Stomach smooth muscle (tissue), 2 donors: ENCODE data around the gene NUP210L.

Experiments
- H3K27ac ChIP-seq: one replicate; pipeline ENCODE4 v1.7.0; 2013; ENCODE audit warnings: mild to moderate bottlenecking, low read length, inconsistent platforms
- H3K27me3 ChIP-seq, 2 donors: one replicate each; pipeline ENCODE4 v1.7.0; 2013; ENCODE audit warnings: low read length in 2 of 2; ENCODE audit not compliant: insufficient read depth in 2 of 2, control insufficient read depth in 1 of 2
- H3K36me3 ChIP-seq, 2 donors: one replicate each; pipeline ENCODE4 v1.7.0; 2013; ENCODE audit warnings: low read length in 2 of 2; ENCODE audit not compliant: control insufficient read depth in 2 of 2, insufficient read depth in 2 of 2
- H3K4me1 ChIP-seq: one replicate; pipeline ENCODE4 v1.7.0; 2013; ENCODE audit warnings: low read length; ENCODE audit not compliant: control insufficient read depth, insufficient read depth
- H3K4me3 ChIP-seq, 2 donors: one replicate each; pipeline ENCODE4 v1.7.0; 2013; ENCODE audit warnings: low read length in 2 of 2
- H3K9ac ChIP-seq, 2 donors: one replicate each; pipeline ENCODE4 v1.7.0; 2013; ENCODE audit warnings: low read length in 2 of 2, mild to moderate bottlenecking in 1 of 2
- H3K9me3 ChIP-seq, 2 donors: one replicate each; pipeline ENCODE4 v1.7.0; 2013; ENCODE audit warnings: low read length in 2 of 2; ENCODE audit not compliant: control insufficient read depth in 2 of 2
- donor health status: healthy.
- donor health status: Pancreatic carcinoma.

The NUP210L gene

GRCh38 chr1:153978274-153978909 is 176.5 kb downstream of the NUP210L start:
- Histone ChIP-seq H3K9me3 (no peaks in the 10 kb centered on the region), H3K4me3 (peak overlapping the region; percentile 82 to 98), H3K36me3 (peaks cover 16 to 27% of the 10 kb centered on the region in 2 donors), H3K9ac (no peak overlapping the region), H3K4me1 (peaks cover 19% of the 10 kb centered on the region), H3K27me3 (no peaks in the 10 kb centered on the region), H3K27ac (peak overlapping the region; percentile 78)

- peaks cover 16 to 30% of the 10 kb centered on the region in 2 donors for H3K36me3 ChIP-seq
- H3K4me3 ChIP-seq: peak within 1 kb of the TSS; percentile 82 to 98
- no peaks in the 10 kb centered on the region for H3K27me3 ChIP-seq
- H3K4me1 ChIP-seq: peaks cover 20% of the 10 kb centered on the region
- H3K9me3 ChIP-seq: no peaks in the 10 kb centered on the region
- H3K27ac ChIP-seq: peak within 1 kb of the TSS; percentile 78
- H3K9ac ChIP-seq: peak within 1 kb of the TSS; percentile 80 to 90
These were observed 177.3 kb downstream of the NUP210L start, which contains the start of gene JTB for GRCh38 chr1:153977250-153978240. Gene JTB (minus strand): TSS chr1:153977674. CDS start chr1:153977252, 422 bp downstream.

- peak overlapping the region; percentile 82 to 98 for H3K4me3 ChIP-seq
- H3K9me3 ChIP-seq: no peaks in the 10 kb centered on the region
- peak overlapping the region; percentile 78 for H3K27ac ChIP-seq
- peaks cover 16 to 26% of the 10 kb centered on the region in 2 donors for H3K36me3 ChIP-seq
- no peaks in the 10 kb centered on the region for H3K27me3 ChIP-seq
- peaks cover 20% of the 10 kb centered on the region for H3K4me1 ChIP-seq
- H3K9ac ChIP-seq: peak overlapping the region; percentile 80 to 90
These were observed 178.0 kb downstream of the NUP210L start for GRCh38 chr1:153976819-153977249.

- peaks cover 19% of the 10 kb centered on the region for H3K4me1 ChIP-seq
- no peak overlapping the region for H3K4me3 ChIP-seq
- no peak overlapping the region for H3K27ac ChIP-seq
- no peaks in the 10 kb centered on the region for H3K9me3 ChIP-seq
- no peak overlapping the region for H3K9ac ChIP-seq
- no peaks in the 10 kb centered on the region for H3K27me3 ChIP-seq
- H3K36me3 ChIP-seq: peaks cover 12 to 20% of the 10 kb centered on the region in 2 donors
These were observed 181.3 kb downstream of the NUP210L start for GRCh38 chr1:153973525-153973924.

- H3K27me3 ChIP-seq: no peaks in the 10 kb centered on the region
- peaks cover 20% of the 10 kb centered on the region for H3K4me1 ChIP-seq
- H3K27ac ChIP-seq: no peak overlapping the region
- H3K9ac ChIP-seq: no peak overlapping the region
- no peak overlapping the region for H3K4me3 ChIP-seq
- no peaks in the 10 kb centered on the region for H3K9me3 ChIP-seq
- peaks cover 12 to 20% of the 10 kb centered on the region in 2 donors for H3K36me3 ChIP-seq
These were observed 181.8 kb downstream of the NUP210L start for GRCh38 chr1:153973071-153973470.

- H3K4me3 ChIP-seq: no peak overlapping the region
- H3K9me3 ChIP-seq: no peaks in the 10 kb centered on the region
- H3K4me1 ChIP-seq: peaks cover 12% of the 10 kb centered on the region
- H3K9ac ChIP-seq: no peak overlapping the region
- peaks cover 12 to 18% of the 10 kb centered on the region in 2 donors for H3K36me3 ChIP-seq
- no peak overlapping the region for H3K27ac ChIP-seq
- no peaks in the 10 kb centered on the region for H3K27me3 ChIP-seq
These were observed 184.5 kb downstream of the NUP210L start for GRCh38 chr1:153970346-153970745.

GRCh38 chr1:153968972-153969371 is 185.9 kb downstream of the NUP210L start:
- Histone ChIP-seq H3K9me3 (no peaks in the 10 kb centered on the region), H3K36me3 (peaks cover 5 to 9% of the 10 kb centered on the region in 2 donors), H3K4me3 (peak overlapping the region in 1 of 2 donors; percentile 83), H3K4me1 (peaks cover 17% of the 10 kb centered on the region), H3K27me3 (no peaks in the 10 kb centered on the region), H3K9ac (no peak overlapping the region), H3K27ac (no peak overlapping the region)

GRCh38 chr1:153968408-153968807 is 186.5 kb downstream of the NUP210L start:
- H3K4me3 ChIP-seq: peak overlapping the region; percentile 83 to 94
- peaks cover 0 to 3% of the 10 kb centered on the region in 2 donors for H3K36me3 ChIP-seq
- H3K27me3 ChIP-seq: no peaks in the 10 kb centered on the region
- no peaks in the 10 kb centered on the region for H3K9me3 ChIP-seq
- H3K9ac ChIP-seq: peak overlapping the region in 1 of 2 donors; percentile 73
- H3K27ac ChIP-seq: peak overlapping the region; percentile 86
- peaks cover 18% of the 10 kb centered on the region for H3K4me1 ChIP-seq

- peak overlapping the region; percentile 83 to 94 for H3K4me3 ChIP-seq
- H3K27me3 ChIP-seq: no peaks in the 10 kb centered on the region
- peak overlapping the region; percentile 86 for H3K27ac ChIP-seq
- H3K36me3 ChIP-seq: peaks cover 0 to under 1% of the 10 kb centered on the region in 2 donors
- H3K4me1 ChIP-seq: peaks cover 19% of the 10 kb centered on the region
- no peaks in the 10 kb centered on the region for H3K9me3 ChIP-seq
- peak overlapping the region; percentile 72 to 73 for H3K9ac ChIP-seq
These were observed 186.9 kb downstream of the NUP210L start for GRCh38 chr1:153968000-153968363.

GRCh38 chr1:153967107-153967999 is 187.5 kb downstream of the NUP210L start, which contains the start of gene CREB3L4:
Gene CREB3L4 (plus strand): TSS chr1:153967902. CDS start chr1:153968526, 624 bp downstream.
- Histone ChIP-seq H3K4me3 (peak within 1 kb of the TSS; percentile 83 to 94), H3K9me3 (no peaks in the 10 kb centered on the region), H3K4me1 (peaks cover 24% of the 10 kb centered on the region), H3K9ac (peak within 1 kb of the TSS; percentile 72 to 73), H3K27me3 (no peaks in the 10 kb centered on the region), H3K36me3 (no peaks in the 10 kb centered on the region), H3K27ac (peak within 1 kb of the TSS; percentile 86)
